Sigmoid colon (tissue), 7 donors: ENCODE data around the gene GAS2L3. TPM values are rescaled to one million over a fixed set of nuclear protein-coding genes. Genes with fewer than 3 reads are reported as not detected.

ENCODE experiments used
- DNase-seq: peaks from one replicate; pipeline ENCODE4 v3.0.0-alpha.2; 2019
- H3K27ac ChIP-seq, 4 donors: fragments of 200-600 bp; sonication (generic); one replicate each; pipeline ENCODE4 v1.5.1; 2016 to 2019; ENCODE audit warnings: mild to moderate bottlenecking in 1 of 4
- H3K27me3 ChIP-seq, 3 donors: fragments of 200-600 bp; sonication (generic); one replicate each; pipeline ENCODE4 v1.5.1; 2019; ENCODE audit warnings: mild to moderate bottlenecking in 1 of 3
- H3K36me3 ChIP-seq, 4 donors: fragments of 200-600 bp; sonication (generic); one replicate each; pipeline ENCODE4 v1.5.1; 2016 to 2019
- H3K4me1 ChIP-seq, 4 donors: fragments of 200-600 bp; sonication (generic); one replicate each; pipeline ENCODE4 v1.5.1; 2017 to 2019
- H3K4me3 ChIP-seq, 4 donors: fragments of 200-600 bp; sonication (generic); one replicate each; pipeline ENCODE4 v1.5.1; 2017 to 2019; ENCODE audit warnings: mild to moderate bottlenecking in 2 of 4, moderate library complexity in 1 of 4
- H3K9me3 ChIP-seq, 4 donors: fragments of 200-600 bp in 3 of 4; sonication (generic) in 3 of 4; one replicate each; pipeline versions ENCODE4 v1.5.1 to v1.6.1; 2013 to 2019
- EP300 ChIP-seq, 4 donors: sonication (generic); formaldehyde crosslinking; IDR thresholded peaks; one replicate each; pipeline ENCODE4 v1.6.1; 2017; ENCODE audit warnings: antibody characterized with exemption in 4 of 4
- POLR2A ChIP-seq, 2 donors: fragments of 450-650 bp; IDR thresholded peaks; one replicate each; pipeline ENCODE4 v1.6.1; 2016; ENCODE audit warnings: antibody characterized with exemption in 2 of 2, mild to moderate bottlenecking in 2 of 2, moderate library complexity in 2 of 2
- POLR2AphosphoS5 ChIP-seq, 4 donors: sonication (generic); formaldehyde crosslinking; IDR thresholded peaks; one replicate each; pipeline ENCODE4 v1.6.1; 2017; ENCODE audit warnings: antibody characterized with exemption in 4 of 4
- WGBS, 2 donors: extraction: QIAGEN DNeasy Blood & Tissue Kit; methylation state at CpG; one replicate each; pipeline ENCODE4 v1.1.7; 2013; 5-methylcytosine and 5-hydroxymethylcytosine counted together
- intact Hi-C: fragments of 100-400 bp; cut with DNase I; formaldehyde crosslinking; loops from one replicate; pipeline ENCODE4 v1.15.1; 2023
- polyA plus RNA-seq, 3 donors: library from polyadenylated mRNA; stranded (reverse); fragments of 200-250 nt; gene quantifications; one replicate each; pipeline ENCODE4 v1.2.3, GENCODE V29; 2013
- total RNA-seq, 4 donors: library from RNA; depleted of rRNA; stranded (reverse); fragments of >200 nt; gene quantifications; one replicate each; pipeline ENCODE4 v1.1.0, GENCODE V29; 2016
- TF ChIP-seq, protein P1 (sequence below), 4 experiments: fragments of 450-650 bp in 3 of 4; fragments of 200-600 bp in 1 of 4; IDR thresholded peaks; one replicate each; pipeline ENCODE4 v1.5.1; 2016 to 2019; ENCODE audit warnings: antibody characterized with exemption in 4 of 4, mild to moderate bottlenecking in 3 of 4, moderate library complexity in 2 of 4
- donor health status: healthy with polysubstance abuse.
- donor health status: Bipolar disorder and iron deficiency.
- donor health status: healthy.

Gene GAS2L3
- total and polyA plus RNA-seq, 7 donors, result 1.6 to 6.1 (median 5.4) TPM

DNA sequence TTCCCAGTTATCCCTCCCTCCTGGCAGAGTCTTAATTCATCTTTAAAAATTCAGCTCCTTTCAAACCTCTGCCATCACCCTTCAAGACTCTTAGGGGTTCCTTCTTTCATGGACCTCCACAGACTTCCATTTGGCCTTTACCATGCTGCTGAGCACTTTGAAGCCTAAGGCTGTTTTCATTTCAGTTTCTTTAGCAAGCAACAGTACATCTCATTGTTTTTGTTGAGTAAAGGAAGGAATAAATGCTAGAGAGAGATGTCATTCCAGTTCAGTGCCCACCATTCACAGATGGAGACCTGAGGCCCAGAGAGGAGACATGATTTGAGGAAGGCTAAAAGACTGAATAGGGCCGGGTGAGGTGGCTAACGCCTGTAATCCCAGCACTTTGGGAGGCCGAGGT lies 1.3 kb upstream of the GAS2L3 start:
- Histone ChIP-seq H3K4me3 (no peak overlapping the region), H3K36me3 (no peaks in the 10 kb centered on the region), H3K27me3 (no peaks in the 10 kb centered on the region), H3K27ac (no peak overlapping the region), H3K4me1 (peaks cover 0 to 20% (median 15%) of the 10 kb centered on the region in 4 donors), H3K9me3 (no peaks in the 10 kb centered on the region)
- DNase-seq, result no peak
- intact Hi-C loops, result loop anchor here (2.0 to 5.0 kb wide), 2 partner anchors 305 to 430 kb away; partner anchors contain the start of genes BLTP3B, DEPDC4 and SCYL2
- TF ChIP-seq, protein P1, sequence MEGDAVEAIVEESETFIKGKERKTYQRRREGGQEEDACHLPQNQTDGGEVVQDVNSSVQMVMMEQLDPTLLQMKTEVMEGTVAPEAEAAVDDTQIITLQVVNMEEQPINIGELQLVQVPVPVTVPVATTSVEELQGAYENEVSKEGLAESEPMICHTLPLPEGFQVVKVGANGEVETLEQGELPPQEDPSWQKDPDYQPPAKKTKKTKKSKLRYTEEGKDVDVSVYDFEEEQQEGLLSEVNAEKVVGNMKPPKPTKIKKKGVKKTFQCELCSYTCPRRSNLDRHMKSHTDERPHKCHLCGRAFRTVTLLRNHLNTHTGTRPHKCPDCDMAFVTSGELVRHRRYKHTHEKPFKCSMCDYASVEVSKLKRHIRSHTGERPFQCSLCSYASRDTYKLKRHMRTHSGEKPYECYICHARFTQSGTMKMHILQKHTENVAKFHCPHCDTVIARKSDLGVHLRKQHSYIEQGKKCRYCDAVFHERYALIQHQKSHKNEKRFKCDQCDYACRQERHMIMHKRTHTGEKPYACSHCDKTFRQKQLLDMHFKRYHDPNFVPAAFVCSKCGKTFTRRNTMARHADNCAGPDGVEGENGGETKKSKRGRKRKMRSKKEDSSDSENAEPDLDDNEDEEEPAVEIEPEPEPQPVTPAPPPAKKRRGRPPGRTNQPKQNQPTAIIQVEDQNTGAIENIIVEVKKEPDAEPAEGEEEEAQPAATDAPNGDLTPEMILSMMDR (IDR thresholded peaks at IDR 0.05), result no peak
- no peak for TF ChIP-seq EP300 (IDR thresholded peaks at IDR 0.05)
- no peak for TF ChIP-seq POLR2A (IDR thresholded peaks at IDR 0.05)
- no peak for TF ChIP-seq POLR2AphosphoS5 (IDR thresholded peaks at IDR 0.05)
- WGBS, 2 donors, result 92% methylated on average over 3 of the region's 3 CpGs

GRCh38 chr12:100574187-100575074 lies 947 bp downstream of the GAS2L3 start:
- TF ChIP-seq EP300 (IDR thresholded peaks at IDR 0.05) (no peak), POLR2A (IDR thresholded peaks at IDR 0.05) (no peak), POLR2AphosphoS5 (IDR thresholded peaks at IDR 0.05) (no peak)
- TF ChIP-seq, protein P1 (IDR thresholded peaks at IDR 0.05), result no peak
- 4 to 15% methylated on average over 15 of the region's 15 CpGs for WGBS, 2 donors
- H3K4me3 ChIP-seq, result peak overlapping the region; percentile 41 to 76 (median 64)
- no peaks in the 10 kb centered on the region for H3K9me3 ChIP-seq
- H3K4me1 ChIP-seq, result peaks cover 0 to 20% (median 15%) of the 10 kb centered on the region in 4 donors
- H3K27ac ChIP-seq, result peak overlapping the region; percentile 50 to 80 (median 72)
- no peaks in the 10 kb centered on the region for H3K36me3 ChIP-seq
- H3K27me3 ChIP-seq, result no peaks in the 10 kb centered on the region
- DNase-seq, result no peak
- intact Hi-C loops, result loop anchor here (5.0 kb wide), 1 partner anchor 432 kb away; the partner anchor contains the start of gene BLTP3B

DNA sequence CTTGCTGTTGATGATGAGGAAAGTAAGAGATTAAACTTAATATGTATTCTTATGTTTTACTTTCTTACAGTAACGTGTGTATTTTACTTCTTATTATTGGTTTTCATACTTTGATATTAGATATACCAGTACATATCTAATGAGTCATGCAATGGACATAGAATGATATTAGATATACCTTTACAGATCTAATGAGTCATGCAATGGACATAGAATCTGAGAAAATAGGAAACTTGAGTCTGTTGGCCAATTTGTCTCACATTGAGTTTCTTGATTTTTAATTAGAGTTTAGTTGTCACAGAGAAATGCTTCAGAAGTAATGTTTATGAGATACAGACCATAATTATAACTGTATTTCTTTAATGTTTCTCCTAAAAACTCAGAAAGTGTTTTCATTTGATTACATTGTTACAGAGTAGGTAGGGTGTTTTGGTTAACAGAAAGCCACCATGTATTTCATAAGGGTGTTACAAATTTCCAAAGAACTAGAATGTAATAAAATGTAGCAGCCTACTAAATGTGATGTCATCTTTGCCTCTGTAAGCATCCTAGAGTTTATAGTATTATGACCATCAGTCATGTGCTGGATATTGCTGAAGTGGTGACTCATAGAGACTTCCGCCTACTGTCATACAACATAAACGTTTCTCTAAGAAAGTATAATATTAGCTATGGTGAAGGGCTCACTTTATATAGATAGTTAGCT lies 3.0 kb downstream of the GAS2L3 start:
- Histone ChIP-seq H3K4me1 (peaks cover 0 to 20% (median 15%) of the 10 kb centered on the region in 4 donors), H3K27me3 (no peaks in the 10 kb centered on the region), H3K27ac (no peak overlapping the region), H3K9me3 (no peaks in the 10 kb centered on the region), H3K4me3 (no peak overlapping the region), H3K36me3 (no peaks in the 10 kb centered on the region)
- TF ChIP-seq EP300 (IDR thresholded peaks at IDR 0.05) (no peak), POLR2AphosphoS5 (IDR thresholded peaks at IDR 0.05) (peak in 1 of 4 donors; percentile 23), POLR2A (IDR thresholded peaks at IDR 0.05) (no peak)
- TF ChIP-seq, protein P1 (IDR thresholded peaks at IDR 0.05), result no peak
- no peak for DNase-seq
- intact Hi-C loops, result no loop called here
- 22 to 60% methylated on average over 3 of the region's 3 CpGs for WGBS, 2 donors

GRCh38 chr12:100578923-100579322 lies 5.4 kb downstream of the GAS2L3 start:
- intact Hi-C loops, result no loop called here
- TF ChIP-seq POLR2A (IDR thresholded peaks at IDR 0.05) (no peak), POLR2AphosphoS5 (IDR thresholded peaks at IDR 0.05) (no peak), EP300 (IDR thresholded peaks at IDR 0.05) (no peak)
- TF ChIP-seq, protein P1 (IDR thresholded peaks at IDR 0.05), result no peak

More at GRCh38 chr12:100578923-100579322, 5.4 kb downstream of the GAS2L3 start:
- no peak overlapping the region for H3K4me3 ChIP-seq
- WGBS, 2 donors, result 94 to 96% methylated on average over 5 of the region's 5 CpGs
- peaks cover 0 to 12% (median 9%) of the 10 kb centered on the region in 4 donors for H3K4me1 ChIP-seq
- no peaks in the 10 kb centered on the region for H3K9me3 ChIP-seq
- no peak for DNase-seq
- H3K36me3 ChIP-seq, result no peaks in the 10 kb centered on the region
- no peak overlapping the region for H3K27ac ChIP-seq
- no peaks in the 10 kb centered on the region for H3K27me3 ChIP-seq
